Measurements from ENCODE around the gene DUSP1.

The DUSP1 gene

DNA sequence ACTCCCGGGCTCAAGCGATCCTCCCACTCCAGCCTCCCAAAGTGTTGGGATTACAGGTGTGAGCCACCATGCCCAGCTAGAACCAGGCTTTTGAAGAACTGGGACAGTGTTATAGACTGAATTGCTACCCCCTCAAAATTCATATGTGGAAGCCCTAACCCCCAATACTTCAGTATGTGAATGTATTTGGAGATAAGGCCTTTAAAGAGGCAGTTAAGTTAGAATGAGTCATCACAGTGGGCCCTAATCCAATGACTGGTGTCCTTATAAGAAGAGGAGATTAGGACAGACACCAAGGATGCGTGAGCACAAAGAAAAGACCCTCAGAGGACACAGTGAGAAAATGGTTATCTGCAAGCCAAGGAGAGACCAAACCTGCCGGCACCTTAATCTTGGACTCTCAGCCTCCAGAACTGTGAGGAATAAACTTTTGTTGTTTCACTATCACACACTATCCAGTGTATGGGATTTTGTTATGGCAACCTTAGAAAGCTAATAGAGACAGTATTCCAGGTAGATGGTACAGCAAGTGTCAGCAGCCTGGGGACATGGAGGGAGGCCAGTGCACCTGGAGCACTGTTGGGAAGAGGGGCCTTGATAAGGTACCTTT lies 31.7 kb upstream of the DUSP1 start:
- TF ChIP-seq, protein P1, sequence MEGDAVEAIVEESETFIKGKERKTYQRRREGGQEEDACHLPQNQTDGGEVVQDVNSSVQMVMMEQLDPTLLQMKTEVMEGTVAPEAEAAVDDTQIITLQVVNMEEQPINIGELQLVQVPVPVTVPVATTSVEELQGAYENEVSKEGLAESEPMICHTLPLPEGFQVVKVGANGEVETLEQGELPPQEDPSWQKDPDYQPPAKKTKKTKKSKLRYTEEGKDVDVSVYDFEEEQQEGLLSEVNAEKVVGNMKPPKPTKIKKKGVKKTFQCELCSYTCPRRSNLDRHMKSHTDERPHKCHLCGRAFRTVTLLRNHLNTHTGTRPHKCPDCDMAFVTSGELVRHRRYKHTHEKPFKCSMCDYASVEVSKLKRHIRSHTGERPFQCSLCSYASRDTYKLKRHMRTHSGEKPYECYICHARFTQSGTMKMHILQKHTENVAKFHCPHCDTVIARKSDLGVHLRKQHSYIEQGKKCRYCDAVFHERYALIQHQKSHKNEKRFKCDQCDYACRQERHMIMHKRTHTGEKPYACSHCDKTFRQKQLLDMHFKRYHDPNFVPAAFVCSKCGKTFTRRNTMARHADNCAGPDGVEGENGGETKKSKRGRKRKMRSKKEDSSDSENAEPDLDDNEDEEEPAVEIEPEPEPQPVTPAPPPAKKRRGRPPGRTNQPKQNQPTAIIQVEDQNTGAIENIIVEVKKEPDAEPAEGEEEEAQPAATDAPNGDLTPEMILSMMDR (IDR thresholded peaks at IDR 0.05; ENCODE audit: borderline replicate concordance, insufficient read depth, low read depth, low read length) = no peak
- no peak overlapping the region for H3K4me3 ChIP-seq (ENCODE audit: low read depth, low read length)

DNA sequence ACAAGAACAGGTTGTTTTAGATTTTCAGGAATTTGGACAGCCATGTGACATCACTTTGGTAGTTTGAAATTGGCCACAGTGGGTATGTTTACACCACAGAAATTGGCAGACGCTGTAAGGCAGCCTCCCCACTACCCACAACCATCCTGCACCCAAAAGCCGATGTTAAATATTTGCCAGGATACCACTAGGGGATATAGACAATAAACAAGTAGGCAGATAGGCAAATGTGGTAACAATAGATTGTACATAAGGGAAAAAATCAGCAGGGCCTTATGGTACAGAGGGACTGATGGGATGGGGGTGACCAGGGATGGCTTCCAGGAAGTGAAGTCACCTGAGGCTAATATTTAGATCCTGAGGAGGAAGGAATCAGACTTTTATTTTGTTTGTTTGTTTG lies 31.1 kb upstream of the DUSP1 start:
- TF ChIP-seq, protein P1 (IDR thresholded peaks at IDR 0.05; ENCODE audit: borderline replicate concordance, insufficient read depth, low read depth, low read length) = no peak
- H3K4me3 ChIP-seq (ENCODE audit: low read depth, low read length) = no peak overlapping the region

DNA sequence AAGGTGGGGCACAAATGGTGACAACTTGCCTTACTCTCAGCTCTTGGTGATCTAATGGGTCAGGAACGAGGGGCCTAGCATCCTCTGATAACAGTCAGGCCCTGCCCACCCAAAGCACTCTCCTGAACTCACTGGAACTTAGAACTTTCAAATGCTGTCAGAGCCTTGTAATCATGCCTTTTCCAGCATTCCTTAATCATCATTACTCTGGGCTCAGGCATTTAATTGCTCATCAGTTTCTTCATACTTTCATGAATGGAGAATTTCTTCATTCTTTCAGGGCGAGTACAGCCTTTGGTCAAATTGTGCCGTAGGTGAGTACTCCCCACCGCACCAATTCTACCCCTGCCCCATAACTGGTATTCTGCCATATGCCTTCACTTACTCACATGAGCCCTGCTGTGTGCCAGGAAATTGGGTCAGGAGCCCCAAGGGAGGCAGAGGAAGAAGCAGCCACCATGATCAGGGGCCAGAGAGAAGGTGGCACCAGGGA lies 30.2 kb upstream of the DUSP1 start:
- TF ChIP-seq, protein P1 (IDR thresholded peaks at IDR 0.05; ENCODE audit: borderline replicate concordance, insufficient read depth, low read depth, low read length) = no peak

DNA sequence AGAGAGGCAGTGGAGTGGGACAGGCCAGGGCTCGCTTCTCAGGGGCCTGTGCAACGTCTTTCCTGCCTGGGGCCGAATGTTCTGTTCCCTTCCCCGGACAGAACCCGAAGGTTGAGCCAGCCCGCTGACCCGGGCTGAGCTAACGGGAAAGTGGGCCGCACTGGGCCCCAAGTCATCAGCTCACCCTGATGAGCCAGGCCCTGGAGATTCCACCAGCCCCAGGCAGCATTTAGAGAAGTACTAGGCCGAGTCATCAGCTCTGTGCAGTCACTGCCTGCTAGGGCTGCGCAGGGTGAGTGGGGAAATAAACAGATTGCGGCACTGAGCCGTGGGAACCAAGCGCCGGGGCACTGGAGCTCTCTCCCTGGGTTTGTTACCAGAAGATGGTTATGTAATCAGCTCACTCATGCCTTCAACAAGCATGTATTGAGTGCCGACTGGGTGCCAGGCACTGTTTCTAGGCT lies 29.1 kb upstream of the DUSP1 start:
- TF ChIP-seq, protein P1 (IDR thresholded peaks at IDR 0.05; ENCODE audit: borderline replicate concordance, insufficient read depth, low read depth, low read length) = no peak
- H3K4me3 ChIP-seq (ENCODE audit: low read depth, low read length) = no peak overlapping the region

More for the DNA sequence above, 30.2 kb upstream of the DUSP1 start:
- H3K4me3 ChIP-seq (ENCODE audit: low read depth, low read length) = no peak overlapping the region

DNA sequence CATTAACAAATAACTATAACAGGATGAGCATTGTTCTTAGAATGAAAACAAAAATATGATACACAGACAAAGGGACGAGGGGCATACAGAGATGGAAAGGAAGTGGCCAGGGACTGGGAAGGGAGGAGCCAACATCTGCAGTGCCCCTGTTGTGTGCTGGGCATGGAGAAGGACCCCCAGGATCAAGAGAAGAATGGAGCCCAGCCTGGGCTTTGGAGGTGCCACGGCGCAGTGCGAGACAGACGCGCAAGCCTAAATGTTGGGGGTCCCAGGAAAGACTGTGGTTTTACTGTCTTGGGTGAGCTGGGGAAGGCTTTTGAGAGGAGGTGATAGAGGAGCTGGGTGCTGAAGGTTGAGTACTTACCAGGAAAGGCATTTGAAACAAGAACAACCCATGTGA lies 28.4 kb upstream of the DUSP1 start:
- TF ChIP-seq, protein P1 (IDR thresholded peaks at IDR 0.05; ENCODE audit: borderline replicate concordance, insufficient read depth, low read depth, low read length) = no peak
- H3K4me3 ChIP-seq (ENCODE audit: low read depth, low read length) = no peak overlapping the region

DNA sequence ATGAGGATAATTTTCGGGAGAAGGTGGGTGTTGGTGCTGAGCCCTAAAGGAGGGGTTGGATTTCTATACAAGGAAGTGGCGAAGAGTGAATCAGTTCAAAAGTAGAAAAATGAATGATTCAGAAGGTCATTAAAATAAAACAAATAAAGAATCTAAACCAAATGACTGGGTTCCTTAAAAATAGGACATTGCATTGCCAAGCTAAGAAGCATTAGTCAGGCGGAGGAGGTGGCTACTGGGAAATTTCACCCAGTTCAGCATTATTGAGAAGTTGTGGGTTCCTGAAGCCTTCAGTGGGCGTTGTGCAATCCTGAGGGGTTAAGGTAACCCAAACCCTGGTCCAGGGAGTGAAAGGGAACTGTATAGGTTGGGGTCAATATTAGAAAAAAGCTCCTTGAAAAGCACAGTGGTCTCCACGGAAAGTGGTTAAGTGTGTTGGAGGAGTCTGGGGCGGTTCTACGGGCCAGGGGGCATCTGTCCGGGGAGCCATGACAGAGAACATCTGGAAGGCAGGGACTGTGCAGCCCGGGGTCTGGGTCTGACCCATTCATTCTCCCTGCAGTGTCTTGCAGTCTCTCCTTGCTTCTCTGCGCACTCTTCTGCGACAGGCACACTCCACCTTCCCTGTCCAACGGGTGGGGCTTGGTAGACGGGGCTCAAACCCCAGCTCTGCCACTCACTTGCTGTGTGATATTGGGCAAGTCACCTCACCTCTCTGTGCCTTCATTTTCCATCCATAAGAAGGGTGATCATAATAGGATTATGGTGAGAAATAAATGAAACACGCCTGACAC lies 27.6 kb upstream of the DUSP1 start:
- H3K4me3 ChIP-seq (ENCODE audit: low read depth, low read length) = no peak overlapping the region
- TF ChIP-seq, protein P1 (IDR thresholded peaks at IDR 0.05; ENCODE audit: borderline replicate concordance, insufficient read depth, low read depth, low read length) = no peak

Data from GM12875 (cell line).